ENCODE measurements around the gene CLIC3.

The CLIC3 gene, protein sequence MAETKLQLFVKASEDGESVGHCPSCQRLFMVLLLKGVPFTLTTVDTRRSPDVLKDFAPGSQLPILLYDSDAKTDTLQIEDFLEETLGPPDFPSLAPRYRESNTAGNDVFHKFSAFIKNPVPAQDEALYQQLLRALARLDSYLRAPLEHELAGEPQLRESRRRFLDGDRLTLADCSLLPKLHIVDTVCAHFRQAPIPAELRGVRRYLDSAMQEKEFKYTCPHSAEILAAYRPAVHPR

DNA sequence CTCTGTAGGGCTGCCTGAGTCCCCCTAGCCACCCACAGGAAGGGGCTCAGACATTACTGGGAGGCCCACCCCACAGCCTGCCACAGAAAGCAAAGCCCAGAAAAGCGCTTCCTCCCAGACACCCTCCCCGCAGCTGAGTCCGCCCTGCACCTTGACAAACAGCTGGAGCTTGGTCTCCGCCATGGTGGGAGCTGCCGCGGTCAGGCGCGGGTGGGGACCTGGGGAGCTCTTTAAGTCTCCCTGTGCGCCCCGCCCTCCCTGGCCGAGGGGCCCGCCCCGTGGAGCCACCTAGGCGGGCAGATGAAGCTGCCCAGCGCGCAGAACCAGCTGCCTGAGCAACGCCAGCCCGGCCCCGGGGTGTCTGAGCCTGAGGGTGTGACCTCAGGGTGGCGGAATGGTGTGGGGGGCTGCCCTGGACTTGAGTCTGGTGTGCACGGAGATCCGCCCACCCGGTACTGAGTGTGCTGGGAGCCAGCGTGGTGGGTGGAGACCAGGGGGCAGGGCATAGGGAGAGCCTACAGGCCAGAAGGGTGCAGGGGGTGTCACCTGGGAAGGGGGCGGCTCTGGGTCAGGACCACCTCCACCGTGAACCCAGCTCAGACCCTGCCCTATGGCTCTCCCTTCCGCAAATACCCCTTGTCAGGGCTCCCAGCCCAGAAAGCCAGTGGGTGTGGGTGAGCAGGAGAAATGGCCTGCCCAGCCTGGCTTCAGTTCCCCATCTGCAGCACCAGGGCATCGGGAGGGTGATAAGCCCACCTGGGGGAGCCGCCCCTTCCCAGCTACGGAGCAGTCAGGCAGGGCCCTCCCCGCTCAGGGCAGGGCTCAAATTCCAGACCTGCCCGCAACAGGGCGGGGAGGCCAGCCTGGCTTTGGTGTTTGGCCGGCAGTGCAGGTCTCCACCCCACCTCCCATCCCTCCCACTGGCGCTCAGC, at the start of gene CLIC3:
Gene CLIC3, minus strand, starts transcription at position 208 of the 932 bp plus-strand sequence. Its CDS starts 25 bp downstream, at position 183.
- Histone ChIP-seq H3K36me3 (ENCODE audit: control insufficient read depth in 1 of 2, insufficient read depth in 2 of 2, low read length in 2 of 2) (peaks cover 0 to 3% of the 10 kb centered on the region in 2 donors), H3K27ac (ENCODE audit: low read depth, low read length) (no peak within 1 kb of the TSS), H3K27me3 (ENCODE audit: control insufficient read depth in 1 of 2, insufficient read depth in 2 of 2, low read length in 2 of 2) (peaks cover 0 to 12% of the 10 kb centered on the region in 2 donors), H3K4me3 (ENCODE audit: low read depth in 1 of 2, low read length in 2 of 2) (peak within 1 kb of the TSS; percentile 52 to 53), H3K9ac (ENCODE audit: low read depth in 1 of 2, low read length in 2 of 2) (peak within 1 kb of the TSS; percentile 32 to 43), H3K9me3 (ENCODE audit: control insufficient read depth in 1 of 2, low read length in 2 of 2) (no peaks in the 10 kb centered on the region), H3K4me1 (ENCODE audit: control insufficient read depth in 1 of 2, insufficient read depth in 2 of 2, low read length in 2 of 2) (peaks cover 37 to 48% of the 10 kb centered on the region in 2 donors)

DNA sequence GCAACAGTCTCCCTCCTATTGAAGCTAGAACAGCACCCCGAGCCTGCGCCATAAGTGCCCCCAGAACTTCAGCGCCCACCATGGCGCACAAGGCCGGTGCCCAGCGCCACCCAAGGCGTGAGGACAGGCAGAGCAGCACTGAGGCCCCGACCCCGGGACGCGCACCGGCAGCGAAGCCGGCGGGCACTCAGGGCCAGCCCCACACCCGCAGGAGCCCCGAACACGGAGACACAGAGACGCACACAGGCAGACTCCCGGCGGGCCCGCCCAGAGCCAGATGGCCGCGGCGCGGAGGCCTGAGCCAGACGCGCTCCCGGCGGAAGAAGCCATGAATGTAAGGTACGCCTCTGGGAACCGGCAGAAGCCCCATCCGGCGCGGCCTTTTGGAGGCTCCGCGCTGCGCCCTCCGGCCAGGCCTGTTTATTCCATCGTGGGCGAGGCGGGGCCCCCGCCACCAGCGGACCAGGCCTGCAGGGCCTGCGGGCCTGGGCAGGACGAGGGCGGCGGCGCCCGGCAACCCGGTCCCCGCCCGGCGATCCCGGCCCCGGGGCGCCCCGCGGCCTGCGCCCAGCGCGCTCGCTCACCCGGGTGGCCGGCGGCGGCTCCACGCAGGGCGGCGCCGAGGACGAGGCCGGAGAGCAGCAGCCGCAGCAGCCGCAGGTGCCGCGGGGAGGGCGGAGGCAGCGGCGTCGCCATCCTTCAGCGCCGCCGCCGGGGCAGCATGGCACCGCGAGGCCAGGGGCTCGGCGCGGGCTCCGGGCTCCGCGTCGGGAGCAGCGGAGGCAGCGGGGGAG, 49.1 kb upstream of the CLIC3 start:
- Histone ChIP-seq H3K27me3 (ENCODE audit: control insufficient read depth in 1 of 2, insufficient read depth in 2 of 2, low read length in 2 of 2) (peaks cover 14 to 32% of the 10 kb centered on the region in 2 donors), H3K9me3 (ENCODE audit: control insufficient read depth in 1 of 2, low read length in 2 of 2) (no peaks in the 10 kb centered on the region), H3K4me1 (ENCODE audit: control insufficient read depth in 1 of 2, insufficient read depth in 2 of 2, low read length in 2 of 2) (peaks cover 32 to 36% of the 10 kb centered on the region in 2 donors), H3K4me3 (ENCODE audit: low read depth in 1 of 2, low read length in 2 of 2) (peak overlapping the region; percentile 58 to 60), H3K9ac (ENCODE audit: low read depth in 1 of 2, low read length in 2 of 2) (peak overlapping the region; percentile 25 to 45), H3K27ac (ENCODE audit: low read depth, low read length) (peak overlapping the region; percentile 10), H3K36me3 (ENCODE audit: control insufficient read depth in 1 of 2, insufficient read depth in 2 of 2, low read length in 2 of 2) (no peaks in the 10 kb centered on the region)

DNA sequence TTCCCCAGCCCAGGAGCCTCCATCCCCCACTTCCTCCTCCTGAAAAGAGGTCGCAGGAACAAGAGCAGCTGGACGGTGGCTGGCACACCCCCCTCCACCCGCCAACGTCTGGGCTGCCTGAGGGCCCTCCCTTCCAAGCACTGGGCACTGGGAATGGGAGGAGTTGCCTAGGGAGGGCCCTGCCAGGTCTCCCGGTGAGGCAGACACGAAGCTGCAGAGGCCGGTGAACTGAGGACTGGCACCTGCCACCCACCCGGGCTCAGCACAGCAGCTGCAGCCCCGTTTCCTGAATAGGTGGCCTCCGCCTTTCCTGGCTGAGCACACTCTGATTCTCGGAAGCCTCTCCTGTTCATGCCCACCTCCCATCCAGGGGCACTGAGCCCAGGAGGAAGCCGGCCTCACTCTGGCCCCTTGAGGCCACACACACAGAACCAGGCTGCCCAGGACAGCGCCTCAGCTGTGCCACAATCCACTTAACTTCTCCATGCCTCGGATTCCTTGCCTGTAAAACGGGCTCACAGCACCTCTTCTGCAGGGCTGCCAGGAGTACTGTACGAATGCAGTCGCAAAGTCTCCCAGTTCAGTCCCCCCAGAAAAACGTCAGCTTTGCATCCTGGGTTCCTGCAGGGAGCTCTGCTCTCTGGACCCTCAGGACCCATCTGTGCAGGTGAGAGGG, 48.3 kb upstream of the CLIC3 start:
- Histone ChIP-seq H3K27ac (ENCODE audit: low read depth, low read length) (peak overlapping the region; percentile 32), H3K27me3 (ENCODE audit: control insufficient read depth in 1 of 2, insufficient read depth in 2 of 2, low read length in 2 of 2) (peaks cover 7 to 32% of the 10 kb centered on the region in 2 donors), H3K4me3 (ENCODE audit: low read depth in 1 of 2, low read length in 2 of 2) (peak overlapping the region; percentile 51 to 60), H3K4me1 (ENCODE audit: control insufficient read depth in 1 of 2, insufficient read depth in 2 of 2, low read length in 2 of 2) (peaks cover 32 to 36% of the 10 kb centered on the region in 2 donors), H3K36me3 (ENCODE audit: control insufficient read depth in 1 of 2, insufficient read depth in 2 of 2, low read length in 2 of 2) (no peaks in the 10 kb centered on the region), H3K9me3 (ENCODE audit: control insufficient read depth in 1 of 2, low read length in 2 of 2) (no peaks in the 10 kb centered on the region), H3K9ac (ENCODE audit: low read depth in 1 of 2, low read length in 2 of 2) (peak overlapping the region; percentile 15 to 45)

GRCh38 chr9:137044037-137044436, 47.7 kb upstream of the CLIC3 start:
- peak overlapping the region in 1 of 2 donors; percentile 14 for H3K9ac ChIP-seq (ENCODE audit: low read depth in 1 of 2, low read length in 2 of 2)

DNA sequence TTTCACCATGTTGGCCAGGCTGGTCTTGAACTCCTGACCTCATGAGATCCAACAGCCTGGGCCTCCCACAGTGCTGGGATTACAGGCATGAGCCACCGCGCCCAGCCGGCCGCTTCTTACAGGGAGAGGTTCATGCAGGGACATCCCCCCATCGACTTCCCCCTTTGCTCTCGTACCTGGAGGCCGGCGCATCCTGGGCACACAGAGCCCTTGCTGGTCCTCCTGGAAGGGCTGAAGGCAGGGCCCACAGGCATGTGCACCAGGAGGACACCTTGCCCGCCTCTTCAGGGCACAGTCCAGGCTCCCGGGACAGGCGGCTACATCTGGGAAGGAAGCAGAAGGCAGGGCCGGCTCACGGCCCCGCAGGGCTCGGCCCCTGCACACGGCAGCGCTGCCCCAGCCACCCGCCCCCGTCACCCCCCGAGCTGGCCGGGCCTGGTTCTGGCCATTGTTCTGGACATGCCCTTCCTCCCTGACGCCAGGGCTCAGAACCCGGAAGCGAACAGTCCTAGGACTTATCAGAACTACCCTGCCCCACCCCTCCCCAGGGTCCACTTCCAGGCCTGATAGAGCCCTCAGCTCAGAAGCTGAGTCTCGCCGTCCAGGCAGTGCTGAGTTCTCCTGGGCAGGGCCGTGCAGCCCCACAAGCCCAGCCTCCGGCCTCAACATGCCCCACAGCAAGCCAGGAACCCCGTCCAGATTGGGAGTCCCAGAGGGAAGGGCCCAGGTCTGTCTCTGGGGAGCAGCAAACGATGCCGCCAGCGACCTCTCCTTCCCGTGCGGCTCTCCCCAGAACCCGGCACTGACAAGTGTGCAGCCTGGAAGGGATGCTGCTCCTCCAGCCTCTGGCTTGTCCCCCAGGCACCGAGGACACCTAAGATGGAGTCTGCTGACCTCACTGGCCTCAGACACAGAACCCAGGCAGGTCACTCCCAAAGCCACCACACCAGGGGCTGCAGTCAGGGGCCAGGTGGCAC, 46.7 kb upstream of the CLIC3 start:
- no peak overlapping the region for H3K27ac ChIP-seq (ENCODE audit: low read depth, low read length)
- H3K9ac ChIP-seq (ENCODE audit: low read depth in 1 of 2, low read length in 2 of 2), result no peak overlapping the region
- H3K36me3 ChIP-seq (ENCODE audit: control insufficient read depth in 1 of 2, insufficient read depth in 2 of 2, low read length in 2 of 2), result no peaks in the 10 kb centered on the region
- H3K4me3 ChIP-seq (ENCODE audit: low read depth in 1 of 2, low read length in 2 of 2), result no peak overlapping the region
- peaks cover 5 to 26% of the 10 kb centered on the region in 2 donors for H3K27me3 ChIP-seq (ENCODE audit: control insufficient read depth in 1 of 2, insufficient read depth in 2 of 2, low read length in 2 of 2)
- H3K9me3 ChIP-seq (ENCODE audit: control insufficient read depth in 1 of 2, low read length in 2 of 2), result no peaks in the 10 kb centered on the region
- peaks cover 32 to 36% of the 10 kb centered on the region in 2 donors for H3K4me1 ChIP-seq (ENCODE audit: control insufficient read depth in 1 of 2, insufficient read depth in 2 of 2, low read length in 2 of 2)

More at GRCh38 chr9:137044037-137044436, 47.7 kb upstream of the CLIC3 start:
- Histone ChIP-seq H3K9me3 (ENCODE audit: control insufficient read depth in 1 of 2, low read length in 2 of 2) (no peaks in the 10 kb centered on the region), H3K36me3 (ENCODE audit: control insufficient read depth in 1 of 2, insufficient read depth in 2 of 2, low read length in 2 of 2) (no peaks in the 10 kb centered on the region), H3K4me3 (ENCODE audit: low read depth in 1 of 2, low read length in 2 of 2) (peak overlapping the region; percentile 51 to 60), H3K4me1 (ENCODE audit: control insufficient read depth in 1 of 2, insufficient read depth in 2 of 2, low read length in 2 of 2) (peaks cover 32 to 36% of the 10 kb centered on the region in 2 donors), H3K27me3 (ENCODE audit: control insufficient read depth in 1 of 2, insufficient read depth in 2 of 2, low read length in 2 of 2) (peaks cover 5 to 27% of the 10 kb centered on the region in 2 donors), H3K27ac (ENCODE audit: low read depth, low read length) (peak overlapping the region; percentile 32)

GRCh38 chr9:137041124-137041523, 44.8 kb upstream of the CLIC3 start:
- H3K36me3 ChIP-seq (ENCODE audit: control insufficient read depth in 1 of 2, insufficient read depth in 2 of 2, low read length in 2 of 2), result no peaks in the 10 kb centered on the region
- H3K27ac ChIP-seq (ENCODE audit: low read depth, low read length), result no peak overlapping the region
- H3K4me3 ChIP-seq (ENCODE audit: low read depth in 1 of 2, low read length in 2 of 2), result no peak overlapping the region

DNA sequence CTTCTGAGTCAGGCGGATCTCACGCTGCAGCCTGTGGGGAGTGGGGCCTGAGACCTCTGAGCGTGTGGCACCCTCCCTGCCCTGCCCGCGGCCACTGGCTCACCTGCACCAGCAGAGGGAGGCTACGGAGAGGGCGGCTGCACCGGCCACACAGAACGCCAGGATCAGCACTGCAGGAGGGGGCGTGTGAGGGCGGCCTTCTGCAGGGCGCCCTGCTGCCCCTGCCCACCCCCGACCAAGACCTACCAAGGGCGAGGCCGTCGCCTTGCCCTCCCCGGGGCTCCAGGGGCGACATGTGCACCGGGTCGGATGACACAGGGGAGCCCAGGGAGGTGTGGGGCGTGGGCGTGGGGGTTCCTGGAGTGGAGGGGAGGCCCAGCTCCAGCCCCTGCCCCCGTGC, 44.2 kb upstream of the CLIC3 start:
- Histone ChIP-seq H3K4me1 (ENCODE audit: control insufficient read depth in 1 of 2, insufficient read depth in 2 of 2, low read length in 2 of 2) (peaks cover 26 to 27% of the 10 kb centered on the region in 2 donors), H3K27ac (ENCODE audit: low read depth, low read length) (no peak overlapping the region), H3K27me3 (ENCODE audit: control insufficient read depth in 1 of 2, insufficient read depth in 2 of 2, low read length in 2 of 2) (peaks cover 0 to 15% of the 10 kb centered on the region in 2 donors), H3K9ac (ENCODE audit: low read depth in 1 of 2, low read length in 2 of 2) (no peak overlapping the region), H3K4me3 (ENCODE audit: low read depth in 1 of 2, low read length in 2 of 2) (no peak overlapping the region), H3K36me3 (ENCODE audit: control insufficient read depth in 1 of 2, insufficient read depth in 2 of 2, low read length in 2 of 2) (no peaks in the 10 kb centered on the region), H3K9me3 (ENCODE audit: control insufficient read depth in 1 of 2, low read length in 2 of 2) (no peaks in the 10 kb centered on the region)

More at GRCh38 chr9:137041124-137041523, 44.8 kb upstream of the CLIC3 start:
- peaks cover 0 to 15% of the 10 kb centered on the region in 2 donors for H3K27me3 ChIP-seq (ENCODE audit: control insufficient read depth in 1 of 2, insufficient read depth in 2 of 2, low read length in 2 of 2)
- H3K9ac ChIP-seq (ENCODE audit: low read depth in 1 of 2, low read length in 2 of 2), result no peak overlapping the region
- peaks cover 28 to 30% of the 10 kb centered on the region in 2 donors for H3K4me1 ChIP-seq (ENCODE audit: control insufficient read depth in 1 of 2, insufficient read depth in 2 of 2, low read length in 2 of 2)
- no peaks in the 10 kb centered on the region for H3K9me3 ChIP-seq (ENCODE audit: control insufficient read depth in 1 of 2, low read length in 2 of 2)

DNA sequence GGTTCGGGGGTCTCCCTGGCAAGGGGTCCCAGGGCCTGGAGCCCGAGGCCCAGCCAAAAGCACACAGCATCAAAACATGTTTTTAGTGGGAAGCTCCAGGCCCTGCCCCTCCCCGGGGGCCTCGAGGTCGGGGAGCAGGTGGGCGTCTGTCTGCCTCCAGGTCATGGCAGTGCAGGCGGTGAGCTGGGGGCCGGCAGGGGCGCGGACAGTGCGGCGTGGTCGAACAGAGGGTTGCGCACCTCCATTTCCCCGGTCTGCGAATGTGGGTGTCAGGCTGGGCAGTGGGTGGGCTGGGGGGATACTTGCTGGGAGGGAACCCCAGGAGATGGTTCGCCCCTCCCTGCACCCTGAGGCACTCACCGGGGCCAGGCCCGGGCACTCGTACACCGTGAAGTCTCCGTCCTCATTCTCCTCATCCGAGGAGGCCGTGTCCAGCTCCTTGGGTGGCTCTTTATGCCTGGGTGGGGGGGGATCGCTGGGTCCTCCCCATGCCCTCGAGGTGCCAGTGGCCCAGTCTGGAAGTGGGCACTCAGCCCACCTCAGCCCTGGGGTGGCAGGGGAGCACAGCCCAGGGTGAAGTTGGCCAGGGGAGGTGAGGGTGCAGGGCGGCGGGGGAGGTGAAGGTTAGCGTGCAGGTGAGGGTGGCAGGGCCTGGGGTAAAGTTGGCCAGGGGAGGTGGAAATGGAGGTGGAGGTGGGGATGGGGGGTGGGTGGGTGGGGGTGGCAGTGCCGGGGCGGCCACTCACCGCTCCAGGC, 43.4 kb upstream of the CLIC3 start:
- H3K36me3 ChIP-seq (ENCODE audit: control insufficient read depth in 1 of 2, insufficient read depth in 2 of 2, low read length in 2 of 2), result no peaks in the 10 kb centered on the region

More for the DNA sequence above, 43.4 kb upstream of the CLIC3 start:
- no peaks in the 10 kb centered on the region for H3K9me3 ChIP-seq (ENCODE audit: control insufficient read depth in 1 of 2, low read length in 2 of 2)
- H3K4me1 ChIP-seq (ENCODE audit: control insufficient read depth in 1 of 2, insufficient read depth in 2 of 2, low read length in 2 of 2), result peaks cover 27% of the 10 kb centered on the region in 2 donors
- H3K9ac ChIP-seq (ENCODE audit: low read depth in 1 of 2, low read length in 2 of 2), result no peak overlapping the region
- no peak overlapping the region for H3K4me3 ChIP-seq (ENCODE audit: low read depth in 1 of 2, low read length in 2 of 2)
- no peak overlapping the region for H3K27ac ChIP-seq (ENCODE audit: low read depth, low read length)
- H3K27me3 ChIP-seq (ENCODE audit: control insufficient read depth in 1 of 2, insufficient read depth in 2 of 2, low read length in 2 of 2), result peaks cover 0 to 9% of the 10 kb centered on the region in 2 donors

Data from duodenal mucosa (tissue), 2 donors.